ENCODE results near the gene HCN3.

DNA sequence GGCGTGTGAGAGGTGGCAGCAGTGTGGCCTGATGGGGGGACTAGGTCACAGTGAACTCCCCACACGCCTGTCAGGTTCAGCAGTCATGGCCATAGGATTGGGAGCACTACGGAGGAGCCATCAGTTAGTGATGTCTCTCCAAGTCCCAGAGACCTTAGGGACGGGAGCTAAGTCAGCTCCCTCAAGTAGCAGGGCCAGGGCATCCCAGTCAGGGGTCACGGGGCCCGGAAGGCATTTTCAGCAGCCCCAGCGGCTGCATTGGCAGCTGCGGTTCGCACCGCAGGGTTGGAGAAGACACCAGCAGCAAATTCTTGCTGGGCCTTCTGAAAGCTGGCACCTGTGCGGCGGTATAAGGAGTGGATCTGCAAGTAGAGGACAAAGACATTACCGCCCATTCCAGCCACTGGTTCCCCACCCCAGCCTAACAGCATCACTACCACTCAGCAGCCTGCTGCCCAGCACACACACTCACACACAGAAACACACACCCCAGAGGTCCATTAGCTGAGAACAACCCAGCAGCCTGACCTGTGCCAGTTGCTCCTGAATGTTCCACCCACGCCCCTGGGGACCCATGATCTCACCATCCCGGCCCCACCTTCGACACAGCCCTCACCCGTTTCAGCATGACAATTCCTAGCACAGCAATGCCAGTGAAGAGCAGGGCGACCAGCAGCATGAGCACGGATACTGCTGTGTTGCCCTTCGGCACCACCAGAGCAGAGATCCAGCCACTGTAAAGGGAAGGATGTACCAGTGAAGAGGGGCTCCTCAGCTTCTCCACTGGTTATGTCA, 21.0 kb upstream of the HCN3 start:
- TF ChIP-seq, protein P1, sequence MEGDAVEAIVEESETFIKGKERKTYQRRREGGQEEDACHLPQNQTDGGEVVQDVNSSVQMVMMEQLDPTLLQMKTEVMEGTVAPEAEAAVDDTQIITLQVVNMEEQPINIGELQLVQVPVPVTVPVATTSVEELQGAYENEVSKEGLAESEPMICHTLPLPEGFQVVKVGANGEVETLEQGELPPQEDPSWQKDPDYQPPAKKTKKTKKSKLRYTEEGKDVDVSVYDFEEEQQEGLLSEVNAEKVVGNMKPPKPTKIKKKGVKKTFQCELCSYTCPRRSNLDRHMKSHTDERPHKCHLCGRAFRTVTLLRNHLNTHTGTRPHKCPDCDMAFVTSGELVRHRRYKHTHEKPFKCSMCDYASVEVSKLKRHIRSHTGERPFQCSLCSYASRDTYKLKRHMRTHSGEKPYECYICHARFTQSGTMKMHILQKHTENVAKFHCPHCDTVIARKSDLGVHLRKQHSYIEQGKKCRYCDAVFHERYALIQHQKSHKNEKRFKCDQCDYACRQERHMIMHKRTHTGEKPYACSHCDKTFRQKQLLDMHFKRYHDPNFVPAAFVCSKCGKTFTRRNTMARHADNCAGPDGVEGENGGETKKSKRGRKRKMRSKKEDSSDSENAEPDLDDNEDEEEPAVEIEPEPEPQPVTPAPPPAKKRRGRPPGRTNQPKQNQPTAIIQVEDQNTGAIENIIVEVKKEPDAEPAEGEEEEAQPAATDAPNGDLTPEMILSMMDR (conservative IDR thresholded peaks at IDR 0.05; ENCODE audit: low read length), result no peak
- no peak for TF ChIP-seq EZH2phosphoT487 (IDR thresholded peaks at IDR 0.05; ENCODE audit: borderline replicate concordance)

Data from Loucy (cell line).